Measurements from ENCODE around the gene SLC25A51. TPM values are rescaled to one million over a fixed set of nuclear protein-coding genes. Genes with fewer than 3 reads are reported as not detected.

SLC25A51 gene
- total RNA-seq, 1 donor: 103 TPM

DNA sequence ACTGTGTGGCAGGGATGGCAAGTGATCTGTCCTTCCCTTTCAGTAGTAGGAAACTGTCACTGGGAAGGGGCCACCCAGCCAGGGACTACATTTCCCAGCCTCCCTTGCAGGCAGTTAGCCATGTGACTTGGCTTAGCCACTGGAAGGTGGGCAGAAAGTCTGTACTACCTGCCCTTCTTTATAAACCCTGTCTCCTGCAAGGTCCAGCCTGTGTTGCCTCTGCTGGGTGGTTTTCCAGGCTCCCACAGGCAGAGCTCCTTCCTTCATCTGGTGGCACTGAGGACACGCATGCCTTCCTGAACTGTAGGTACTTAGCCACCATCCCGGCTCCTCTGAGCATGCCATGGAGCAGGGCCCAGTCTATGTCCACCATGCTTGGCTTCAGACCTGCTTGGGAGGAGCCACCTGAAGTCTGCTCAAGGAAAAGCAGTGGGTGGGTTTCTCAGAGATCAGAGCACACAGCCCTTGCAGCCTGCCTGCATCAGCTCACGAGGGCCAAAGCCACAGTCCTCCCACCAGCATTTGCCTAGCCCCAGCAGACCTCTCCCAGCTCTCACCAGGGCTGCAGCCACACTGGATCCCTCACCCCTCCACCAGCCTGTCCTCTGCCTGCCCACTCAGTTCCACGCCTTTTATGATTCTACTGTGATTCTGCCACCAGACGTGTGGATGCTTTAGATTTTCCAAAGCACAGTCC, 16.7 kb upstream of the SLC25A51 start:
- TF ChIP-seq CTCF (IDR thresholded peaks at IDR 0.05; ENCODE audit: insufficient read depth, low read depth, low read length): no peak
- no peak for DNase-seq (ENCODE audit: low read depth)

DNA sequence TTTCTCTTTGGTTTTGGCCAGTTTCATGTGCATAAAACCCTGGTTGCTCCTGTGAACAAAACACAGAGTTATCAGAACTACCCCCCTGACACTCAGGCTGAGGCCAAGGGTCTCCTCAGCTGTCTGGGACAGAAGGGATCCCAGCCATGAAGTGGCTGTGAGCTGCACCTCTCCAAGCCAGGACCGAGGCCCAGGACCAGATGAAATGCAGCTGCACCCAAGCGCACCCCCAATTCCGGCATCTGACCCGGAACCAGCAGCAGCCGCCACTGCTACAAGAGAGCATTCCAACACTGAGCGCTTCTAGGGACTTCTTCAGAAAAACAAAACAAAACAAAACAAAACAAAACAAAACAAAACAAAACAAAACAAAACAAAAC, 16.0 kb upstream of the SLC25A51 start:
- H3K4me3 ChIP-seq (ENCODE audit: low read depth, low read length): no peak overlapping the region
- no peak for TF ChIP-seq CTCF (IDR thresholded peaks at IDR 0.05; ENCODE audit: insufficient read depth, low read depth, low read length)
- no peak for DNase-seq (ENCODE audit: low read depth)

More for the DNA sequence above, 16.7 kb upstream of the SLC25A51 start:
- no peak overlapping the region for H3K4me3 ChIP-seq (ENCODE audit: low read depth, low read length)

DNA sequence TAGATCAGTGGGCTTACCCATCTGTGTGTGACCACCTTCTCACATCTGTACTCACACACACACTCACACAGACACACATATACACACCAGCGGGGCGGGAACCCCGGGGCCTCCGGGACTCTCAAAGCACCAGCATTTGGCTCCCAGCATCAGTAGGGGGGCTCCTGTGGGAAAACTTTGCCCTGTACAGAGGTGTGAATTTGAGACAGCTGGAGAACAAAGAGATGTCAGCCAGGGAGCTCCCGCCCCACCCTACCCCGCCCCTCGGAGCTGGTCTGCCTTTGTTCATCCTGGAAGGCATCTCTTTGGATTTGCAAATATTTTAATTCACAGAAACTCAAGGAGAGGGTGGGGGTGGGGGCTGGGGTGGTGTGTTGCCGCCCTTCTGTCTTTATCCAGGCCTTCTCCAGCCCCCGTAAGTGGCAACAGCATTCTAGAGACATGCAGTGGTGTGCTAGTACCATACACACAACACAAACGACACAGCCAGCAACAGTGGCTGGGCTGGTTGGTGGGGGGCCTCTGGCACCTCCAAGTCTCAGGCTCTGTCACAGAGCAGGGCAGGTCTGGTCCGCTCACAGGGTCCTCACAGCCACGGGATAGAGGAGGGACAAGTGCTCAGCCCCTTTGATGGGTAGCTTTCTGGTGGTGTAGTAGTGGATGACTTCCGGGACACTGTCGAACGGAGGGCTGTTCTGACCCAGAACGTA, 15.5 kb upstream of the SLC25A51 start:
- H3K4me3 ChIP-seq (ENCODE audit: low read depth, low read length): no peak overlapping the region
- DNase-seq (ENCODE audit: low read depth): no peak
- TF ChIP-seq CTCF (IDR thresholded peaks at IDR 0.05; ENCODE audit: insufficient read depth, low read depth, low read length): no peak

DNA sequence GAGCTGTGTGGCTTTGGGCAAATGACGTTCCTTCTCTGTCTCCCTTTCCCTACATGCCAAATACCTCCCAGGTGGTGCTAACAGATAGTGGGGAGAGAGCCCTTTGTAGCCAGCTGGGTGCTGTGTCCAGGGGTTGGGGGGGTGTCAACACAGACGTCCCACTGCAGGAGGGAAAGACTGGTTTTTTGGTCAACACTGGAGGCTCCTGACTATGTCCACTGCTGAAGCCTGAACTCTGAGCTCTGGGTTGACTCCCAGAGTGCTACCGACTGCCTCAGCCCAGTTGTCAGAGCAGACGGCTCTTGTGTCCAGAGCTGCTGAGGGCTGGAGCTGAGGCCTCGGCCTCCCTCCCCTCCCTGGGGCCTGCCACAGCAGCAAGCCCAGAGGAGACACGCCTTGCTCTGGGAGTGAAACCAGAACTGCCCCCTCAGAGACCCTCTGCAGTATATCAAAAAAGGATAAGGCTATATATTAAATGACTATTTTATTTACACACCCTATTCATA, 14.8 kb upstream of the SLC25A51 start:
- TF ChIP-seq CTCF (IDR thresholded peaks at IDR 0.05; ENCODE audit: insufficient read depth, low read depth, low read length): no peak
- no peak for DNase-seq (ENCODE audit: low read depth)

DNA sequence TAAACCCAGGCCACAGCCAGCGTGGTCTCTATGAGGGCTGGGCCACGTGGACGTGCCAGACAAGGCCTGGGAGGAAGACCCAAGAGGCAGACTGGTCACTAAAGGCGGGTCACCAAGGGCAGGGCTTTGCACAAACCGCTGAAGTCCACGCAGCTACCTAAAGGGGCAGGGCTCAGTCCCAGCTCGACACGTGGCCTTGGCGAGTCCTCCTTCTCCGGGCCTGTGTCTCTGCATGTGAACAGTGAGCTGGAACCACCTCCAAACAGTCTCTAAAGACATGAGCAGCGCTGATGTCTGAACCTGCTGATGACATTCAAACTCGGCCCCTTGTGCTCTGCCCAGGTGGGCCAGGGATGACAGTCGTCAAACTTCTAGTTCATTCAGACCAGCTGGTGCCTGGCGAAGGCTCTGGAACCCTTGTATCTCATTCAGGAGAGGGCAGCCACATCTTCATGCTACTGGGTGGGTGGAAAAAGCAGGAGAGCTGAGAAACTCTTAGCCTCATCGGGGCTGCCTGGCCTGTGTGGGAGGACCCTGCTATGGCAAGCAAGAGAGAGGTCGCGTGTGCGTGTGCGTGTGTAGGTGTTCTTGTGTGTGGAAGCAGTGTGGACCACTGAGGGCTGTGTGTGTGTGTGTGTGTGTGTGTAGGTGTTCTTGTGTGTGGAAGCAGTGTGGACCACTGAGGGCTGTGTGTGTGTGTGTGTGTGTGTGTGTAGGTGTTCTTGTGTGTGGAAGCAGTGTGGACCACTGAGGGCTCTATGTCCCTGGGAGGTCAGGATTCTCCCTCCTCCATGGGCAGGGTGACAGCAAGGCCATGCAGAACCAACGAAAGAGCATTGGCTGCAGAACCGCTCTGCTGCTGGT, 14.1 kb upstream of the SLC25A51 start:
- TF ChIP-seq CTCF (IDR thresholded peaks at IDR 0.05; ENCODE audit: insufficient read depth, low read depth, low read length): no peak
- H3K4me3 ChIP-seq (ENCODE audit: low read depth, low read length): no peak overlapping the region
- DNase-seq (ENCODE audit: low read depth): no peak

More for the DNA sequence above, 14.8 kb upstream of the SLC25A51 start:
- no peak overlapping the region for H3K4me3 ChIP-seq (ENCODE audit: low read depth, low read length)

- no peak overlapping the region for H3K4me3 ChIP-seq (ENCODE audit: low read depth, low read length)
- TF ChIP-seq CTCF (IDR thresholded peaks at IDR 0.05; ENCODE audit: insufficient read depth, low read depth, low read length): no peak
- no peak for DNase-seq (ENCODE audit: low read depth)
These were observed 13.4 kb upstream of the SLC25A51 start for GRCh38 chr9:37917313-37917731.

Data from fibroblast of villous mesenchyme (primary cell).